DND-41 (cell line): ENCODE data around the gene SP2.

ENCODE experiments used
- ATAC-seq: fragments of 200-7000 bp; cut with Tn5 transposase; 3 replicates; pipeline ENCODE4 v1.9.1; 2021; ENCODE audit warnings: low read depth; ENCODE audit not compliant: insufficient read depth
- DNase-seq: peaks from one replicate; pipeline ENCODE4 v3.0.0-alpha.2; 2020
- H2AFZ ChIP-seq: 2 replicates; pipeline ENCODE4 v1.6.0; 2012; ENCODE audit warnings: low read depth, low read length
- H3K27ac ChIP-seq: 2 replicates; pipeline ENCODE4 v1.5.1; 2012; ENCODE audit warnings: low read length, inconsistent platforms
- H3K27me3 ChIP-seq: fragments of 200-600 bp; sonication (generic); 2 replicates; pipeline ENCODE4 v1.6.0; 2012; ENCODE audit warnings: low read length, mild to moderate bottlenecking, inconsistent platforms; ENCODE audit not compliant: insufficient read depth, poor library complexity
- H3K36me3 ChIP-seq: 2 replicates; pipeline ENCODE4 v1.5.1; 2012; ENCODE audit warnings: low read length, inconsistent platforms; ENCODE audit not compliant: insufficient read depth
- H3K4me1 ChIP-seq: 2 replicates; pipeline ENCODE4 v1.5.1; 2012; ENCODE audit warnings: mild to moderate bottlenecking, low read length; ENCODE audit not compliant: insufficient read depth
- H3K4me2 ChIP-seq: 2 replicates; pipeline ENCODE4 v1.6.0; 2012; ENCODE audit warnings: mild to moderate bottlenecking, moderate library complexity, low read length, inconsistent platforms; ENCODE audit not compliant: insufficient read depth
- H3K4me3 ChIP-seq, 2 experiments: fragments of 200-600 bp in 1 of 2; shearing (Covaris generic) in 1 of 2; 2 replicates each; pipeline ENCODE4 v1.5.1; 2012 to 2016; ENCODE audit warnings: inconsistent platforms in 2 of 2, low read length in 2 of 2, mild to moderate bottlenecking in 2 of 2, low read depth in 1 of 2, moderate library complexity in 1 of 2
- H3K79me2 ChIP-seq: 2 replicates; pipeline ENCODE4 v1.6.0; 2012; ENCODE audit warnings: low read length, inconsistent platforms; ENCODE audit not compliant: insufficient read depth
- H3K9ac ChIP-seq: 2 replicates; pipeline ENCODE4 v1.6.0; 2012; ENCODE audit warnings: low read depth, mild to moderate bottlenecking, inconsistent platforms, low read length, moderate library complexity
- H3K9me3 ChIP-seq: 2 replicates; pipeline ENCODE4 v1.5.1; 2012; ENCODE audit warnings: low read length, moderate library complexity, mild to moderate bottlenecking, inconsistent platforms; ENCODE audit not compliant: insufficient read depth, severe bottlenecking
- H4K20me1 ChIP-seq: 2 replicates; pipeline ENCODE4 v1.6.0; 2012; ENCODE audit warnings: low read length; ENCODE audit not compliant: insufficient read depth
- EZH2 ChIP-seq: IDR thresholded peaks from 3 replicates; pipeline ENCODE4 v1.6.1; 2012; ENCODE audit warnings: borderline replicate concordance, low read depth, mild to moderate bottlenecking, moderate library complexity, low read length, inconsistent platforms; ENCODE audit not compliant: severe bottlenecking
- TF ChIP-seq, protein P1 (sequence below): IDR thresholded peaks from 2 replicates; pipeline ENCODE4 v1.5.1; 2012; ENCODE audit warnings: borderline replicate concordance, low read length, moderate library complexity, mild to moderate bottlenecking; ENCODE audit not compliant: poor library complexity, severe bottlenecking; ENCODE audit errors: extremely low read depth

Gene SP2

GRCh38 chr17:47962901-47963300 lies 66.9 kb downstream of the SP2 start:
- ATAC-seq (no peak), DNase-seq (no peak)
- Histone ChIP-seq H3K27ac (no peak overlapping the region), H3K4me3 (no peak overlapping the region), H3K9ac (no peak overlapping the region), H2AFZ (no peak overlapping the region), H3K36me3 (no peaks in the 10 kb centered on the region), H4K20me1 (no peaks in the 10 kb centered on the region), H3K9me3 (no peaks in the 10 kb centered on the region), H3K4me2 (no peak overlapping the region), H3K27me3 (no peaks in the 10 kb centered on the region), H3K79me2 (no peaks in the 10 kb centered on the region), H3K4me1 (no peaks in the 10 kb centered on the region)
- TF ChIP-seq, protein P1, sequence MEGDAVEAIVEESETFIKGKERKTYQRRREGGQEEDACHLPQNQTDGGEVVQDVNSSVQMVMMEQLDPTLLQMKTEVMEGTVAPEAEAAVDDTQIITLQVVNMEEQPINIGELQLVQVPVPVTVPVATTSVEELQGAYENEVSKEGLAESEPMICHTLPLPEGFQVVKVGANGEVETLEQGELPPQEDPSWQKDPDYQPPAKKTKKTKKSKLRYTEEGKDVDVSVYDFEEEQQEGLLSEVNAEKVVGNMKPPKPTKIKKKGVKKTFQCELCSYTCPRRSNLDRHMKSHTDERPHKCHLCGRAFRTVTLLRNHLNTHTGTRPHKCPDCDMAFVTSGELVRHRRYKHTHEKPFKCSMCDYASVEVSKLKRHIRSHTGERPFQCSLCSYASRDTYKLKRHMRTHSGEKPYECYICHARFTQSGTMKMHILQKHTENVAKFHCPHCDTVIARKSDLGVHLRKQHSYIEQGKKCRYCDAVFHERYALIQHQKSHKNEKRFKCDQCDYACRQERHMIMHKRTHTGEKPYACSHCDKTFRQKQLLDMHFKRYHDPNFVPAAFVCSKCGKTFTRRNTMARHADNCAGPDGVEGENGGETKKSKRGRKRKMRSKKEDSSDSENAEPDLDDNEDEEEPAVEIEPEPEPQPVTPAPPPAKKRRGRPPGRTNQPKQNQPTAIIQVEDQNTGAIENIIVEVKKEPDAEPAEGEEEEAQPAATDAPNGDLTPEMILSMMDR = no peak
- TF ChIP-seq EZH2 = no peak

DNA sequence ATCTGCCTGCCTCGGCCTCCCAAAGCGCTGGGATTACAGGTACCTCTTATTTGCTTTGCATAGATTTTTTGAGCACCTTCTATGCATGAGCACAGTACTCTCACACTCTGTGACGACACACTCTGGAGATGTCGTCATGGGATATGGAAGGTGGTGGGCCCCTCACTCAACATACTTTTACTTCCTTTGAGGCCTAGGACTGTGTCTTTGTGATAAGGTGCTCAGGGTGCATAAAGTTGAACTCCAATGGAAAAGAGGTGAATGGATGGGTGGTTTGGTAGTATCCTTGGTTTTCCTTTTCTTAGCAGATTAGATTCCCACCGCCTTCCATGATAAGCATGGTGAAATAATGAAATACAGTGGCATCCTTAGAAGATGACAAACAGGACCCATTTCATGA lies 68.8 kb downstream of the SP2 start:
- no peak overlapping the region for H3K9ac ChIP-seq
- no peak overlapping the region for H2AFZ ChIP-seq
- no peak overlapping the region for H3K4me2 ChIP-seq
- no peak for TF ChIP-seq EZH2
- DNase-seq = no peak
- no peak overlapping the region for H3K4me3 ChIP-seq
- no peak overlapping the region for H3K27ac ChIP-seq
- no peaks in the 10 kb centered on the region for H3K79me2 ChIP-seq
- H3K4me1 ChIP-seq = peaks cover 3% of the 10 kb centered on the region
- no peaks in the 10 kb centered on the region for H3K36me3 ChIP-seq
- H3K9me3 ChIP-seq = no peaks in the 10 kb centered on the region
- no peak for ATAC-seq
- H4K20me1 ChIP-seq = no peaks in the 10 kb centered on the region
- H3K27me3 ChIP-seq = no peaks in the 10 kb centered on the region

DNA sequence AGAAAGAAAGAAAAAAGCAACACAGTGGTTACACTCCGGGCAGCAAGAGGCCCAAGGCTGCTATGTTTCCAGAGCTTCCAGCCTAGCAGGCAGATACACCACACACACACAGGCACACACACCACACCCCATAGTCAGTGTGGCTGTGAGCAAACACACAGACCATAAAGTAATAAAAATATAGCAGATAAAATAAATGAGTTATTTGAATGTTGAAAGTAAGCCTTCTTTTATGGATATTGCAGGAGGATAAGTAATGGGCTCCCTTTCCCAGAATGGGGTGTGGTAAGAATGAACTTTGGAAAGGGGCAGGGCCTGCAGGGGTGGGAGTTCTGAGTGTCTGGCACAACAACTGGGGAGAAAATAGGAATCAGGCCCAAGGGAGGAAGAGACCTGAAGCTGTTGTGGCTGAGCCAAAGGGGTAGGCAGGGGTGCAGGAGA lies 70.1 kb downstream of the SP2 start:
- Histone ChIP-seq H3K36me3 (no peaks in the 10 kb centered on the region; the same call in 1 of the 2 replicates), H3K4me2 (no peak overlapping the region), H3K4me3 (no peak overlapping the region), H3K79me2 (peaks cover 3% of the 10 kb centered on the region), H3K4me1 (peaks cover 11% of the 10 kb centered on the region), H3K27ac (no peak overlapping the region), H2AFZ (no peak overlapping the region), H3K9me3 (no peaks in the 10 kb centered on the region), H4K20me1 (no peaks in the 10 kb centered on the region), H3K27me3 (no peaks in the 10 kb centered on the region), H3K9ac (no peak overlapping the region)
- DNase-seq (no peak), ATAC-seq (no peak)
- TF ChIP-seq, protein P1 = no peak
- TF ChIP-seq EZH2 = no peak

DNA sequence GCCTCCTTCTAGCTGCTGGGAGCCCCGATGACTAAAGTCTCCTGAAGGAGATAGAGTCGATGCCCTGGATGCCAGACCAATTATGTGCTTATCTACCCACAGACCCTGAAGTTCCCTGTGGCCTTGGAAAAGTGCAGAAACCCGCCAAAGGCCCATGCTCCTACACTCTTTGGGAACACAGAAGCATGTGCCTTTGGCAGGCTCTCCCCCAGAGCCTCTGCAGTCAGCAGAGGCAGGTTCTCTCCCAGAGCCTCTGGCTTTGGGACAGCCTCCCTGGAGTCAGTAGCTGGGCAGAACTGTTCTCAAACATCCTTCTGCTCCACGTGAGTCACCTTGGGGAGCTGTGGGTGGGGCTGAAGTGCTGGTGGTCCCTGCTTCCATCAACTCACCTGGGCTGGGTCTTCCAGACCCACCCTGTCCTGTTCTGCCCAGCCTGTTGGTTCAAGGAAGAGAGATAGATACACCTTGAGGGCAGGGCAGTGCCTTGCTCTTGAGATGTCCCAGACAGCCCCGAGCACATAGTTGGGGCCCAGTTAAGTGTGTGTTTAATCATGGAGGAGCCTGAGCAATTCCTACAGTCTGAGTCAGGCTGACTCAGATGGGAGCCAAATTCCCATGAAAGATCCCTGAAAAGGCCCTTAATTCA lies 71.7 kb downstream of the SP2 start:
- TF ChIP-seq, protein P1 = no peak
- no peak for TF ChIP-seq EZH2
- Histone ChIP-seq H3K27ac (no peak overlapping the region), H3K4me3 (no peak overlapping the region), H3K4me2 (no peak overlapping the region), H3K4me1 (peaks cover 28% of the 10 kb centered on the region), H2AFZ (no peak overlapping the region), H3K9ac (no peak overlapping the region), H3K79me2 (peaks cover 19% of the 10 kb centered on the region), H3K36me3 (no peaks in the 10 kb centered on the region; the same call in 1 of the 2 replicates), H4K20me1 (no peaks in the 10 kb centered on the region), H3K9me3 (no peaks in the 10 kb centered on the region), H3K27me3 (no peaks in the 10 kb centered on the region)
- no peak for ATAC-seq
- DNase-seq = no peak
